Epithelial cell of prostate (primary cell): ENCODE data around the gene ACTN2.
"Not testable (repeated sequence)": the region's sequence is repeated elsewhere in the genome, so short reads cannot be mapped to it uniquely, and the experiment has no call there.

Experiments used
- DNase-seq: peaks from one replicate; pipeline ENCODE4 v3.0.0-alpha.2; 2011; ENCODE audit warnings: low read depth, low spot score
- H3K27ac ChIP-seq: fragments of 450-650 bp; 2 replicates; pipeline ENCODE4 v1.5.1; 2017; ENCODE audit warnings: mild to moderate bottlenecking

ACTN2 gene

GRCh38 chr1:236685917-236686814 is at the start of gene ACTN2:
Gene ACTN2 (plus strand): TSS chr1:236686499. CDS start chr1:236686674, 175 bp downstream.
- no peak within 1 kb of the TSS for H3K27ac ChIP-seq
- DNase-seq: no peak

DNA sequence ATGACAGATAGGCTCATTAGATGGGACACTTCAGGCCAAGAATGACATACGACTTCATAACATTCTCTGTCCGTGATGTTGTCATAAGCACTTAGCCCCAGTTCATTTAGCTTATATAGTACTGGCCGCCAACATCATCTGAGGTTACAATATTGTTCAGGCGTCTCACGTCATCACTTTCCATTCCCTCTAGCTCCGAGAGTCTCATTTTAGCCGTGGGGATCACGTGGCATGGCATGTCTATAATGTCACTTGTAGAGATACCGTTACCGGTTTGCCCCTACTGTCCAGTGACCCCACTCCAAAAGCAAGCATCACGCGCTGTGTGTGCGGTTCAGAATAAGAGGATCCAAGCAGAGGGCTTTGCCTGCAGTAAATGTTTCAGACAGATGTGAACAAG is 47.4 kb upstream of the ACTN2 start:
- no peak for DNase-seq

DNA sequence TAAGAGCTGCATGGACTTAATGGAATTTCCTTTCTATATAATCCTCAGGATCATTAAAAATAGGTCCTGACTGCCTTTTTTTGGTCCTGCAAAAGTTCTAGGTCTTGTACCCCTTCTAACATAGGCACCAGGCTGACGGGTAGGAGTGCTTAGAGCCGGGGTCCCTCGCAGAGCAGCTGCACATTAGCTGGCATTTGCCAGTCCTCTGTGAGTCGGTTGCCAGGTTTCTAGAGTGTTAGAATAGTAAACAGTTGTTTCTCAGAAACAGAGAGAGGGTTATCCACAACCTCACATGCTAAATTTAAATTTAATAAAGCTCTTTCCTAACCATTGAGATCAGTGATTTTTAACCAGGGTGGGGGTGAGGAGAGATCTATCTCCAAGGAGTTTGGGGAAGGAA is 46.6 kb upstream of the ACTN2 start:
- H3K27ac ChIP-seq: no peak overlapping the region
- no peak for DNase-seq

More for the DNA sequence above, 47.4 kb upstream of the ACTN2 start:
- no peak overlapping the region for H3K27ac ChIP-seq

DNA sequence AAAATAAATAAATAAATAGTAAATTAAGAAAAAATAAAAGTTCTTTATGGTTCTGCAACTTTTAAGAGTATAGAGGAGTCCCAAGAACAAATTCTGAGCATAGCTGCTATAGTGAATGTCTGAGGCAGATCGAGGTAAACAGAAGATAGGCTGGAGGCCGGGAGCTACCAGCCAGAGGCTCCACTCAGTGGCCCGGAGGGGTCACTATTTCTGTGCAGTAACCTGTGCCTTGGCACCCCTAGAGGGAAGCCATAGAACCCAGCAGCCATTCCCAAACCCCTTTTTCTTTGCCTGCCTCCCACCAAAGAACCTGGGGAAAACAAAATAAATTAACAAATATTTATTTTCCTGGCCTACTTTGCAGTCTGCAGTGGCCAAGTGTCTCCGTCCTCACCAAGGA is 43.5 kb upstream of the ACTN2 start:
- no peak for DNase-seq
- no peak overlapping the region for H3K27ac ChIP-seq

DNA sequence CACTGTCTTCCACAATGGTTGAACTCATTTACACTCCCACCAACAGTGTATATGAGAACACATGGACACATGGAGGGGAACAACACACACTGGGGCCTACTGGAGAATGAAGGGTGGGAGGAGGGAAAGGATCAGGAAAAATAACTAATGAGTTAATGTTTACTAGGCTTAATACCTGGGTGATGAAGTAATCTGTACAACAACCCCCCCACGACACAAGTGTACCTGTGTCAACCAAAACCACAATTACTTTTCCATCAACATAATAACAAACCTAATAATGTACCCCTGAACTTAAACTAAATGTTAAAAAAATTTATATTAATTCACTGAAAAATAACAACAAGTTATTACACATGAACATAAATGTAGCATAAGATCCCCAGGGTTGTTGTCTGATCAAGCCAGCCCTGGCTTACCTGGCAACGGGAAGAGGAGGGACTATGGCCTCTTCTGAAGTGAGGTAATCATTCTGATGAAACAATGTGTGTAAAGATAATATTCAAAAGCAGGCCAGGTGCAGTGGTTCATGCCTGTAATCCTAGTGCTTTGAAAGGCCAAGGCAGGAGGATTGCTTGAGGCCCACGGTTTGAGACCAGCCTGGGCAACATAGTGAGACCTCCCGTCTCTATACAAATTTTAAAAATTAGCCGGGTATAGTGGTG is 41.2 kb upstream of the ACTN2 start:
- no peak overlapping the region for H3K27ac ChIP-seq
- DNase-seq: no peak

DNA sequence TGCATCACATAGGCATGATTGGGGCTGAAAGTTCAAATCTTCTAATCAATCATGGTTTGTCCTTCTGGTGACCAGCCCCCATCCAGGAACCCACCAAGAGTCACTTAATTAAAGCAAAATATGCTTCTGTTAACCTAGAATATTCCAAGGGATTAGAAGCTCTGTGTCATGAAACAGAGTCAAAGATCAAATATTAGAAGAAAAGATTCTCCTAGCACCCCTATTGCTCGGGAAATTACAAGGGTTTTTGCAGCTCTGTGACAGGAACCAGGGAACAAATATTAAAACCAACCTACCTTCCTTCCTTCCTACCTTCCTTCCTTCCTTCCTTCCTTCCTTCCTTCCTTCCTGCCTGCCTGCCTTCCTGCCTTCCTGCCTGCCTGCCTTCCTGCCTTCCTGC is 31.8 kb upstream of the ACTN2 start:
- H3K27ac ChIP-seq: no peak overlapping the region
- DNase-seq: no peak

DNA sequence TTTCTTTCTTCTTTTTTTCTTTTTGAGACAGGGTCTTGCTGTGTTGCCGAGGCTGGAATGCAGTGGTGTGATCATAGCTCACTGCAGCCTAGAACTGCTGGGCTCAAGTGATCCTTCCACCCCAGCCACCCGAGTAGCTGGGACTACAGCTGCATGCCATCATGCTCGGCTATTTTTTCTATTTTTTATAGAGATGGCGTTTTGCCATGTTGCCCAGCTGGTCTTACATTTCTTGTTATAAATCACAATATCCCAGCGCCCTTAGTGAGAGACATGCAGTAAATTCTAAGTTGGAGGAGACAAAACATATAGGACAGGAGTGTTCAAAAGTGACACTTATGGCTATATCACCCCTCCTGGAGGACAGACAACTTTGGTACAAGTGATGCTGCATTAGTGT is 31.3 kb upstream of the ACTN2 start:
- H3K27ac ChIP-seq: no peak overlapping the region
- no peak for DNase-seq

DNA sequence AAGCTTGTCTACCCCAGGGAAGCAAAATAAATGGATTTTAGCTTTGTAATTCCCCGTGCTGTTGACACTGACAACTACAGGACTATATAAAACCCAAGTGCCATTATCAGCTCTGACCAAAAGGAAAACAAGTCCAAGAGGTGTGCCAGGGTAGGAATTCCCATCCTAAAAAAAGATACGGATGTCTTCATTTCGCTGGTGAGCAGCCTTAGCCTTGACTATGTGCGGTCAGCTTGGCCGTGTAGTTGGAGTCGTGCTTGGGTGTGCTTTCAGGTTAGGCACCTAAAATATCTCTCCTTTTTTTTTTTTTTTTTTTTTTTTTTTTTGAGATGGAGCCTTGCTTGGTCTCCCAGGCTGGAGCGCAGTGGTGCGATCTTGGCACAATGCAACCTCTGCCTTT is 28.9 kb upstream of the ACTN2 start:
- H3K27ac ChIP-seq: no peak overlapping the region
- DNase-seq: no peak

DNA sequence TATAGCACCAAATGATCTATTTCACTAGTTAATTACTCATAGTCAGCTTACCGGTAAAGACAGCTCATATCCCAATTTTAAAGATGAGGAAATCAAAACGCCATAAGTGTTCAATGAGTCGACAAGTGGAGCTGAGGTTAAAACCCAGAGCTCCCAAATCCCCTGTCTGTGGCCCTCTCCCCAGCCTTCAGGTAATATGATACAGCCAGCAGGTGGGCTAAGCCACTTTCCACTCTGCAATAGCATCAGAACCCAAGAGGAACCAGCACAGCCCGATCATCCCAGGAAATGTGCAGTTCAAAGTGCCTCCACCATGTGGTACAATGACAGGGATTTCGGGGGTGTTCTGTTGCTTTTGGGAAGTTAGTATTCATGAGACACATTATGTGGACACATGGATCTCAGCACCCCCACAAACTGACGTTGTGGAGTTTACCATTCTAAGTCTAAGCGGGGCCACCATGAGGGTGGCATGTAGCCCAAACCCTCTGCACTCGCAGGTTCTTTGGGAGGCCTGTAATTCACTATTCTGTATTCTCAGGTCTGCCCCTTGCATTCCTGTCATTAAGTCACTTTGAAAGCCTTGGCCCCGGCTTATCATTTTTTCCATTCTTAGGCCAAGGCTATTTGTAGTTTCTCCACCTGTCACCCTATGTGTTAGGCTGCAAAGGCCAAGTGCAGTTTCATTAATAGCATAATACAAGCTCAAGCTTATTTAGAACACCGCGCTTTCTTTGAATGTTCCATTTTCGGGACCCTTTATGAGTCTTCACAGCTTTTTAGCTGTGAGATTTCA is 26.3 kb upstream of the ACTN2 start:
- DNase-seq: no peak
- H3K27ac ChIP-seq: no peak overlapping the region

DNA sequence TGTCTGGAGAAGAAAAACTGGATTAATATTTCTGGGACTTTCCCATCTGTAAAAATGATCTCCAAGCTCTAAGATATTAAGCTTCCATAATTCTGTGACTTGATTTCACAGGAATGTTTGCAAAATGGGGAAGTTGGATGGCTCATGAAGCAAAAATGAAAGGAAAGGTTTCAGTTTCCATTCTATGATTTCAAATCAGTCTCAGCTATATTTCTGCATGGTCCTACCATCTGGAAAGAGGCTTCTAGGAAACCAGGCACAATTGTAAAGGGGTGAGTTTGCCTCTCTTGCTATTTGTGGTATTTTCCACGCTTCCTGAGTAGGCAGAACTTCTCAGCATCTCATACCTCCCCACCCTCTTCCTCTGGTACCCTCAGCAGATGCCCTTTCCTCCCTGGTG is 22.4 kb upstream of the ACTN2 start:
- no peak for DNase-seq
- no peak overlapping the region for H3K27ac ChIP-seq

DNA sequence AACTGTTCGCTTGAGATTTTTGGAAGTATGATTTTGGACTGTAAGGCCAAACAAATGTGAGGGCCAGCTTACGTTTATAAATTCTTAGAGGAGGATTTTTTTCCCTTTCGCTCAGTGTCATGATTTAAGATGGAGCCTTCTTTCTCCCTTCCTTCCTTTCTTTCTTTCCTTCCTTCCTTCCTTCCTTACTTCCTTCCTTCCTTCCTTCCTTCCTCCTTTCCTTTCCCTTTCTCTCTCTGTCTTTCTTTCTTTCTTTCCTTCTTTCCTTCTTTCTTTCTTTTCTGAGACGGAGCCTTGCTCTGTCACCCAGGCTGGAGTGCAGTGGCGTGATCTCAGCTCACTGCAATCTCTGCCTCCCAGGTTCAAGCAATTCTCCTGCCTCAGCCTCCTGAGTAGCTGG is 17.4 kb upstream of the ACTN2 start:
- DNase-seq, H3K27ac ChIP-seq: not testable (repeated sequence)

GRCh38 chr1:236670060-236670459 is 16.2 kb upstream of the ACTN2 start:
- no peak for DNase-seq
- no peak overlapping the region for H3K27ac ChIP-seq

DNA sequence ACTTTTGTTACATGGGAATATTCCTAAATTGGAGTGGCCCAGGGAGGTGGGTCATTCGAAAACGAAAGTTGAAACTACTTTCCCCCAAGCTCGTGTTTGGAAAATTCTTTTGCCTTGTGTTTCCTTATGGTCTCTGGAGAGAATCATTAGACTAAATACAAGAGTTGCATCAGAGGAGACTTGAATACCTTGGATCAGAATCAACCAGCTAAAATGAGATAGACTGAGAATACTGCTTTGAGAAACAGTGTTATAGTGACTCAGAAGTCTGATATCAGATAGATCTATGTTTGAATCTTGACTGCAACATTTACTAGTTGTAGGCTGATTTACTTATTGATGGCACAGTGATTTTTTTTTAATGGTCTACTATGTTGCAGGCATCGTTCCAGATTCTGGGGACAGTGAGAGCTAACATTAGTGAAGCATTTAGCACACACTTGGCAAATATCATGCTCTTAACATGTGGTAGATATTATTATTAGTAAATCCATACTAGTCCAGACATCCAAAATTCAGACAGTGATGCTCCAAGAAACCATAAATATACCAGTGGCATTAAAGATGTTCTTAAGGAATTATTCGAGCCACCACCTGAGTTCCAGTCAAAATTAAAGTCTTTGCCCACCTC is 12.9 kb upstream of the ACTN2 start:
- H3K27ac ChIP-seq: no peak overlapping the region

DNA sequence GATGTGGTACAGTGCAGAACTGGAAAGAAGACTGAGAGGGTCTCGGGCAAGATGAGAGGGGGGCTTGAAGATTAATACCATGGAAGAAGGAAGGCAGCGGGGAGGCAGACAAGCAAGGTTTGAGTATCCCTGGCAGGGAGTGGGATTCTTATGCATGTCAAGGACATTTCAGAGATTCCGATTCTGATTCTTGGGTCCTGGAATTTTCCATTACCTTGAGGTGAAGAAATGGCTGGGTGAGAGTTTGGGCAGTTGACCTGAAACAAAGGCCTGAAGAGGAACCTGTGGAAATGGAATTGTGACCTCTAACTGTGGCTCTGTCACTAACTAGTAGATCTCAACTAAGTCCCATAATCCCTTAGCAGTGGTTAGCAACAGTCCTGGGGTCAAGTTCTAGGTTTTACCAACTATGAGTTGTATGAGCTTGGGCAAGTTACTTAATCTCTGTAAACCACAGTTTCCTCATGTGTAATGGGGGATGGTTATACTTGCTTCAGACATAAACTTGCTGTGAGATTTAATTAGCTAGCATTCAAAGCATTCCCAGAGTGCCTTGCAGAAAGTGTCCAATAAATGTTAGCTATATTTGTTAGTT is 8.6 kb upstream of the ACTN2 start:
- H3K27ac ChIP-seq: no peak overlapping the region
- DNase-seq: no peak

More for the DNA sequence above, 12.9 kb upstream of the ACTN2 start:
- no peak for DNase-seq

DNA sequence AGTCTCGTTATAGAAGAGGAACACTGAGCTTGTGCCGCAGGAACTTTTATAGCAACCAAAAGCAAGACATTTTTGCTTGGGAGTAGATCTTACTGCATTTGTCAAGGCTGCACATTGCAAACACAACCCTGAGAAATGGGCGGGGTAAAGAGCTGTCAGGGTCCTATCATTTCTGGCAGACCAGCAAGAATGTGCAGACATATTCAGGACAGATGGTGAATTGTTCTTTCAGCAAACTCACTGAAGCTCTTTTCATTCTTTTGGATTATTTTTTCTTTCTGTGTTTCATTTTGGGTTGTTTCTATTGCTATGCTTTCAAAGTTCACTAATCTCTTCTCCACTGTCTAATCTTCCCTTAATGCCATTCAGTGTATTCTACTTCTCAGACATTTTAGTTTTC is 5.1 kb upstream of the ACTN2 start:
- H3K27ac ChIP-seq: no peak overlapping the region
- no peak for DNase-seq

DNA sequence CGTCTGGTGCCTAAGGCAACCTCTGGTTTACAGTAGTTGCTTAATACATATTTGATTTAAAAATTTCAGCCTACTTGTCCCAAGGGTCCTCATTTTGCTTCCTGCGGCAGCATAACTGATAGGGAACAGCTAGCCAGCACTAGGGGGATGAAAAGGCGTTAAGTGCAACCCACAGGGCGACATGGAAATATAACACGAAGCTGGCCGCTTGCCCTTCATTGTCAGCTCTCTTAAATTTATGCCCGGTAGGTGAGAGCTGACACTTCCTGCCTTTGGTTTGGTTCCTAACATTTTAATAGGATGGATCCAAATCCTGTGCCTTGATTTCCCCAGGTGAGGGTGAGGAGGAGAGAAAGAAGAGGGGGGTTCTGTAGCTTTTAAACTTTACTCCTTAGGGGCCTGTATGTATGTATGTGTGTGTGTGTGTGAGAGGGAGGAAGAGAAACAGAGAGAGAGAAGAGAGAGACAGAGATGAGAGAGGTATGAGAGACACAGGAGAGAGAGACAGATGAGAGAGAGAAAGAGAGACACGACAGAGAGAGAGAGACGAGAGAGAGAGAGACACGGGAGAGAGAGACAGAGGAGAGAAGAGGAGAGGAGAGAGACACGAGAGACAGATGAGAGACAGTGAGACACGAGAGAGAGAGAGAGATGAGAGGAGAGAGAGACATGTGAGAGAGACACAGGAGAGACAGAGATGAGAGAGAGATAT is 938 bp upstream of the ACTN2 start:
- DNase-seq: no peak
- H3K27ac ChIP-seq: no peak overlapping the region

DNA sequence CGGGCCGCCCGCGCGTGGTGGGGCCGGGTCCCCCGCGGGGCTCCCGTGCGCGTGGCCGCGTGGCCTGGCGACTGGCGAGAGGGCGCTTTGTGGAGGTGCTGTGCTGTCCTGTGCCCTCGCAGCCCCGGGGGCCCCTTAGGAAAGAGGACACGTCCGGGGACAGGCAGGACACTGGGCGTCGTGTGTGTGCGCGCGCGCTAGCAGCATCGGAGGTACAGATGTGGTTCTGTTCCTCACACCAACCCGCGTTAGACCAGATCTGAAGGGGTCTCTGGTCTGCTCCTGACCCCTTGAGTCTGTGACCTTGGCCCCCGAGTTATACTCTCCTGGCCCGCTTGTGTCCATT is 489 bp downstream of the ACTN2 start:
- DNase-seq: no peak
- no peak overlapping the region for H3K27ac ChIP-seq

GRCh38 chr1:236687273-236687672 is 974 bp downstream of the ACTN2 start:
- no peak for DNase-seq
- no peak overlapping the region for H3K27ac ChIP-seq

DNA sequence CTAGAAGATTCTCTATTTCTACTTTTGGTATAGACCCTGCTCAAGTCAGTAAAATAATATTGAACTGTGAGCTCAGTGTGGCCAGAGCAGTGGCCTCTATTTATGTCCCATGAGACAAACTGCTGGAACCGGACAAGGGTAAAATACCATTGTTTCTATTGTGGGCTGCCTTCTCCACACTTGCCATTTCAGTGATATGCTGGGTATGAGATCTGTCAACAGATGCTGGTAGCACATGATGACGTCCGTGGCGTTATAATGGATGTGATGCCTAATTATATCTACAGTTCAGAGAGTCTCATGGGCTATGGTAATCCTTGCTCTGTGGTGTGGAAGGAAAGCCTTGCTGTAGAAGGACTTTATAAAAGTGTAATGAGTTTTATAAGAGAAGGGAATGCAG is 2.4 kb downstream of the ACTN2 start:
- no peak for DNase-seq
- no peak overlapping the region for H3K27ac ChIP-seq
